HCT116 (cell line): ENCODE measurements around the gene MADCAM1. TPM values are rescaled to one million over a fixed set of nuclear protein-coding genes. Genes with fewer than 3 reads are reported as not detected.

Source experiments
- ATAC-seq: fragments of 200-7000 bp; cut with Tn5 transposase; 2 replicates; pipeline ENCODE4 v1.9.1; 2020; ENCODE audit warnings: mild to moderate bottlenecking, moderate library complexity
- BruUV-seq: library from RNA; stranded (reverse); fragments of 400-500 nt; replicated peaks from 2 replicates; lab custom pipeline; 2021; lab: Mats Ljungman, UMichigan
- CTCF ChIA-PET: fragments of 300-600 bp; sonication (Branson Sonifier 250); formaldehyde crosslinking; loops from one replicate; lab custom pipeline; 2021; ENCODE audit warnings: antibody characterized with exemption; lab: Charles Lee
- POLR2A ChIA-PET: fragments of 300-600, 350-600 bp; sonication (Branson Sonifier 250); formaldehyde crosslinking; loops from one replicate; lab custom pipeline; 2021; ENCODE audit warnings: antibody characterized with exemption; lab: Charles Lee
- RAD21 ChIA-PET, 2 experiments: fragments of 300-600 bp; sonication (Branson Sonifier 250); formaldehyde crosslinking; loops; one replicate each; lab custom pipeline; 2023; ENCODE audit warnings: low total read pairs in 2 of 2; ENCODE audit not compliant: uncharacterized antibody in 2 of 2, unreplicated experiment in 2 of 2, low non-redundant PET in 1 of 2; lab: Charles Lee
- DNase-seq: peaks from one replicate; pipeline ENCODE4 v3.0.0-alpha.2; 2010; ENCODE audit warnings: low read depth, low spot score
- H2AFZ ChIP-seq: fragments of 200-600 bp; shearing (Covaris generic), sonication (generic); 2 replicates; pipeline ENCODE4 v1.6.1; 2017; ENCODE audit warnings: low read depth, mixed run types, mixed read lengths, antibody characterized with exemption, low read length; ENCODE audit not compliant: poor library complexity, severe bottlenecking
- H3K27ac ChIP-seq: 2 replicates; pipeline ENCODE4 v1.5.1; 2012; ENCODE audit warnings: low read depth, low read length
- H3K27me3 ChIP-seq: fragments of 200-600 bp; sonication (generic); 2 replicates; pipeline ENCODE4 v1.6.1; 2016; ENCODE audit warnings: mixed run types, low read length, mixed read lengths; ENCODE audit not compliant: insufficient read depth
- H3K36me3 ChIP-seq, 2 experiments: fragments of 200-500 bp in 1 of 2; fragments of 200-600 bp in 1 of 2; sonication (Bioruptor generic) in 1 of 2; sonication (generic) in 1 of 2; 2 replicates each; pipeline versions ENCODE4 v1.5.1 to v1.6.1; 2014 to 2016; ENCODE audit warnings: low read length in 2 of 2, inconsistent platforms in 1 of 2, mixed read lengths in 1 of 2, mixed run types in 1 of 2; ENCODE audit not compliant: insufficient read depth in 2 of 2, control insufficient read depth in 1 of 2
- H3K4me1 ChIP-seq, 2 experiments: fragments of 200-600 bp in 1 of 2; sonication (generic) in 1 of 2; 2 replicates each; pipeline versions ENCODE4 v1.5.1 to v1.6.1; 2012 to 2017; ENCODE audit warnings: low read length in 2 of 2, inconsistent platforms in 1 of 2, mild to moderate bottlenecking in 1 of 2, mixed read lengths in 1 of 2, mixed run types in 1 of 2, moderate library complexity in 1 of 2; ENCODE audit not compliant: insufficient read depth in 2 of 2, control insufficient read depth in 1 of 2
- H3K4me2 ChIP-seq: fragments of 200-600 bp; sonication (generic); 2 replicates; pipeline ENCODE4 v1.6.1; 2017; ENCODE audit warnings: mixed run types, low read length, mixed read lengths
- H3K4me3 ChIP-seq, 2 experiments: fragments of 200-600 bp in 1 of 2; sonication (generic) in 1 of 2; replicated peaks in 1 of 2; 2 replicates each; pipeline ENCODE4 v1.5.1; 2011 to 2016; ENCODE audit warnings: low read length in 2 of 2, control low read depth in 1 of 2, low read depth in 1 of 2, mild to moderate bottlenecking in 1 of 2, mixed read lengths in 1 of 2, mixed run types in 1 of 2
- H3K79me2 ChIP-seq: fragments of 200-600 bp; sonication (generic); 2 replicates; pipeline ENCODE4 v1.6.1; 2017; ENCODE audit warnings: mild to moderate bottlenecking, mixed run types, low read length, moderate library complexity, mixed read lengths; ENCODE audit not compliant: insufficient read depth
- H3K9ac ChIP-seq: fragments of 200-600 bp; sonication (generic); 2 replicates; pipeline ENCODE4 v1.6.1; 2016; ENCODE audit warnings: low read length, mixed read lengths
- H3K9me2 ChIP-seq: fragments of 200-600 bp; sonication (generic), shearing (Covaris generic); 2 replicates; pipeline ENCODE4 v1.6.1; 2017; ENCODE audit warnings: mixed run types, mild to moderate bottlenecking, moderate library complexity; ENCODE audit not compliant: insufficient read depth
- H3K9me3 ChIP-seq, 2 experiments: fragments of 200-500 bp in 1 of 2; fragments of 200-600 bp in 1 of 2; sonication (Bioruptor generic) in 1 of 2; sonication (generic) in 1 of 2; 2 replicates each; pipeline ENCODE4 v1.6.1; 2014 to 2017; ENCODE audit warnings: low read length in 2 of 2, mixed read lengths in 2 of 2, inconsistent platforms in 1 of 2, low read depth in 1 of 2, mild to moderate bottlenecking in 1 of 2, mixed run types in 1 of 2, moderate library complexity in 1 of 2; ENCODE audit not compliant: control insufficient read depth in 1 of 2, insufficient read depth in 1 of 2
- H4K20me1 ChIP-seq: fragments of 200-600 bp; sonication (generic), shearing (Covaris generic); 2 replicates; pipeline ENCODE4 v1.6.1; 2017; ENCODE audit warnings: mixed run types, mild to moderate bottlenecking, moderate library complexity; ENCODE audit not compliant: insufficient read depth
- ATF3 ChIP-seq: IDR thresholded peaks from 2 replicates; pipeline ENCODE4 v1.6.1; 2012
- CBX3 ChIP-seq: IDR thresholded peaks from 2 replicates; pipeline ENCODE4 v1.6.1; 2012; ENCODE audit warnings: low read depth
- CEBPB ChIP-seq: IDR thresholded peaks from 2 replicates; pipeline ENCODE4 v1.6.1; 2012; ENCODE audit warnings: low read depth
- EZH2phosphoT487 ChIP-seq: fragments of 200-600 bp; IDR thresholded peaks from 2 replicates; pipeline ENCODE4 v1.6.1; 2018; ENCODE audit warnings: antibody characterized with exemption, borderline replicate concordance
- JUND ChIP-seq: IDR thresholded peaks from 2 replicates; pipeline ENCODE4 v1.6.1; 2012
- POLR2A ChIP-seq: IDR thresholded peaks from 2 replicates; pipeline ENCODE4 v1.7.0; 2011; ENCODE audit warnings: borderline replicate concordance; ENCODE audit not compliant: insufficient read depth, insufficient read length; ENCODE audit errors: extremely low read depth
- POLR2AphosphoS5 ChIP-seq: IDR thresholded peaks from 2 replicates; pipeline ENCODE4 v1.6.1; 2011; ENCODE audit warnings: mild to moderate bottlenecking, low read depth, low read length, moderate library complexity
- RAD21 ChIP-seq: IDR thresholded peaks from 2 replicates; pipeline ENCODE4 v1.6.1; 2012; ENCODE audit warnings: low read depth, mild to moderate bottlenecking
- SIN3A ChIP-seq: IDR thresholded peaks from 2 replicates; pipeline ENCODE4 v1.6.1; 2012; ENCODE audit warnings: low read depth
- SRF ChIP-seq: IDR thresholded peaks from 2 replicates; pipeline ENCODE4 v1.6.1; 2012; ENCODE audit warnings: low read depth
- TCF7L2 ChIP-seq: IDR thresholded peaks from 2 replicates; pipeline ENCODE4 v1.7.0; 2011; ENCODE audit warnings: borderline replicate concordance, inconsistent platforms; ENCODE audit not compliant: insufficient read depth, insufficient read length; ENCODE audit errors: extremely low read depth
- ZFX ChIP-seq: fragments of 450-650 bp; IDR thresholded peaks from 2 replicates; pipeline ENCODE4 v1.6.1; 2017
- intact Hi-C: fragments of 100-400 bp; cut with micrococcal nuclease; formaldehyde crosslinking; loops from 2 replicates; pipeline ENCODE4 v1.10.0; 2022
- total RNA-seq: library from RNA; stranded (reverse); gene quantifications from one replicate; pipeline ENCODE4 v1.2.1, GENCODE V29; 2021; ENCODE audit not compliant: unreplicated experiment
- TF ChIP-seq, protein P1 (sequence below): IDR thresholded peaks from 2 replicates; pipeline ENCODE4 v1.6.1; 2012
- TF ChIP-seq, protein P2 (sequence below), 3 experiments: fragments of 200-600 bp in 1 of 3; sonication (generic) in 1 of 3; IDR thresholded peaks in 2 of 3; conservative IDR thresholded peaks in 1 of 3; 2 replicates each; pipeline ENCODE4 v1.5.1; 2012 to 2017; ENCODE audit warnings: low read depth in 2 of 3, low read length in 2 of 3, antibody characterized with exemption in 1 of 3, borderline replicate concordance in 1 of 3, control low read depth in 1 of 3, mild to moderate bottlenecking in 1 of 3, mixed read lengths in 1 of 3, mixed run types in 1 of 3, moderate library complexity in 1 of 3; ENCODE audit not compliant: insufficient read depth in 1 of 3

MADCAM1 gene
- total RNA-seq, 1 experiment from 2014 or later: 0.57 TPM

- Histone ChIP-seq H2AFZ (no peak overlapping the region), H3K27me3 (no peaks in the 10 kb centered on the region), H3K4me3 (peak overlapping the region; percentile 74 to 86), H3K9me3 (no peaks in the 10 kb centered on the region; a peak in 1 of 4 replicates), H3K36me3 (peaks cover 6 to 10% of the 10 kb centered on the region in 2 experiments; a peak in 3 of 4 replicates), H3K9ac (peak overlapping the region; percentile 82), H4K20me1 (peaks cover 9% of the 10 kb centered on the region; the same call in 1 of the 2 replicates), H3K9me2 (no peaks in the 10 kb centered on the region), H3K4me2 (peak overlapping the region; percentile 87), H3K4me1 (peaks cover 23 to 45% of the 10 kb centered on the region in 2 experiments), H3K79me2 (peaks cover 43% of the 10 kb centered on the region), H3K27ac (peak overlapping the region; percentile 96)
- BruUV-seq: no TSS peak
- CTCF ChIA-PET: interaction anchor here (1.0 to 3.2 kb wide), 2 partner anchors 20 to 25 kb away, joined by 4 to 23 read pairs; no protein-coding TSS in a partner anchor
- RAD21 ChIA-PET: interaction anchor here (0.6 to 0.8 kb wide), 3 partner anchors 20 to 123 kb away, joined by 4 to 5 read pairs (median 4); no protein-coding TSS in a partner anchor
- POLR2A ChIA-PET: interaction anchor here (0.6 to 1.1 kb wide), 6 partner anchors 10 to 230 kb away, joined by 3 to 4 read pairs (median 4); partner anchors contain the start of gene TPGS1
- intact Hi-C loops: no loop called here
- ATAC-seq: peak; percentile 79
- peak; percentile 54 for DNase-seq
- TF ChIP-seq ZFX (0 out of 2 replicates have a peak, but pooled peaks have one; percentile 32), CEBPB (no peak), POLR2A (peak; percentile 14)
- TF ChIP-seq, protein P1, sequence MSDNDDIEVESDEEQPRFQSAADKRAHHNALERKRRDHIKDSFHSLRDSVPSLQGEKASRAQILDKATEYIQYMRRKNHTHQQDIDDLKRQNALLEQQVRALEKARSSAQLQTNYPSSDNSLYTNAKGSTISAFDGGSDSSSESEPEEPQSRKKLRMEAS: peak; percentile 77
Observed at GRCh38 chr19:531009-531752, 34.9 kb downstream of the MADCAM1 start.

- H4K20me1 ChIP-seq: peaks cover 9% of the 10 kb centered on the region; the same call in 1 of the 2 replicates
- no peaks in the 10 kb centered on the region for H3K9me2 ChIP-seq
- peak within 1 kb of the TSS; percentile 91 for H3K9ac ChIP-seq
- H3K79me2 ChIP-seq: peaks cover 50% of the 10 kb centered on the region
- H3K36me3 ChIP-seq: peaks cover 13 to 14% of the 10 kb centered on the region in 2 experiments; a peak in 3 of 4 replicates
- H3K4me2 ChIP-seq: peak within 1 kb of the TSS; percentile 87
- H3K9me3 ChIP-seq: no peaks in the 10 kb centered on the region; a peak in 1 of 4 replicates
- H3K4me3 ChIP-seq: peak within 1 kb of the TSS; percentile 77 to 86
- peaks cover 23 to 45% of the 10 kb centered on the region in 2 experiments for H3K4me1 ChIP-seq
- DNase-seq (no peak), ATAC-seq (peak; percentile 30)
- intact Hi-C loops: no loop called here
- ChIA-PET RAD21 (interaction anchor here in 1 of 2 experiments (0.7 to 0.8 kb wide), 2 partner anchors 21 to 100 kb away, joined by 4 to 5 read pairs; no protein-coding TSS in a partner anchor), CTCF (interaction anchor here (0.6 to 3.2 kb wide), 4 partner anchors 21 to 766 kb away, joined by 3 to 23 read pairs (median 3); partner anchors contain the start of gene BSG), POLR2A (interaction anchor here (0.6 to 1.7 kb wide), 8 partner anchors 10 to 52 kb away, joined by 3 to 10 read pairs (median 4); partner anchors contain the start of genes BSG and TPGS1)
- BruUV-seq: no TSS peak
- H3K27me3 ChIP-seq: no peaks in the 10 kb centered on the region
- no peak within 1 kb of the TSS for H2AFZ ChIP-seq
- peak within 1 kb of the TSS; percentile 96 for H3K27ac ChIP-seq
- TF ChIP-seq SRF: no peak
- no peak for TF ChIP-seq JUND
- TF ChIP-seq, protein P2, sequence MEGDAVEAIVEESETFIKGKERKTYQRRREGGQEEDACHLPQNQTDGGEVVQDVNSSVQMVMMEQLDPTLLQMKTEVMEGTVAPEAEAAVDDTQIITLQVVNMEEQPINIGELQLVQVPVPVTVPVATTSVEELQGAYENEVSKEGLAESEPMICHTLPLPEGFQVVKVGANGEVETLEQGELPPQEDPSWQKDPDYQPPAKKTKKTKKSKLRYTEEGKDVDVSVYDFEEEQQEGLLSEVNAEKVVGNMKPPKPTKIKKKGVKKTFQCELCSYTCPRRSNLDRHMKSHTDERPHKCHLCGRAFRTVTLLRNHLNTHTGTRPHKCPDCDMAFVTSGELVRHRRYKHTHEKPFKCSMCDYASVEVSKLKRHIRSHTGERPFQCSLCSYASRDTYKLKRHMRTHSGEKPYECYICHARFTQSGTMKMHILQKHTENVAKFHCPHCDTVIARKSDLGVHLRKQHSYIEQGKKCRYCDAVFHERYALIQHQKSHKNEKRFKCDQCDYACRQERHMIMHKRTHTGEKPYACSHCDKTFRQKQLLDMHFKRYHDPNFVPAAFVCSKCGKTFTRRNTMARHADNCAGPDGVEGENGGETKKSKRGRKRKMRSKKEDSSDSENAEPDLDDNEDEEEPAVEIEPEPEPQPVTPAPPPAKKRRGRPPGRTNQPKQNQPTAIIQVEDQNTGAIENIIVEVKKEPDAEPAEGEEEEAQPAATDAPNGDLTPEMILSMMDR (IDR thresholded peaks at IDR 0.05 in 2 of 3, conservative IDR thresholded peaks at IDR 0.05 in 1 of 3; ENCODE audit: borderline replicate concordance in 1 of 3, insufficient read depth in 1 of 3, low read depth in 2 of 3, low read length in 2 of 3): no peak
- TF ChIP-seq ZFX: peak; percentile 45; the same call in 1 of the 2 replicates
- no peak for TF ChIP-seq CBX3
- peak; percentile 46 for TF ChIP-seq TCF7L2
- TF ChIP-seq ATF3: no peak
- TF ChIP-seq, protein P1: no peak
- TF ChIP-seq RAD21: no peak
- TF ChIP-seq SIN3A: no peak
- TF ChIP-seq POLR2AphosphoS5: peak; percentile 57
- no peak for TF ChIP-seq EZH2phosphoT487
Observed at GRCh38 chr19:531753-532560, 35.7 kb downstream of the MADCAM1 start, which contains the start of gene CDC34. CDC34 (plus strand) TSS chr19:531760; CDS start chr19:531932, 172 bp downstream.
